Calu3 (cell line): ENCODE measurements around the gene LRRC38. TPM values are rescaled to one million over a fixed set of nuclear protein-coding genes. Genes with fewer than 3 reads are reported as not detected.

Experiments used
- BruUV-seq: library from RNA; stranded (reverse); fragments of 400-500 nt; replicated peaks from 2 replicates; lab custom pipeline; 2021; lab: Mats Ljungman, UMichigan
- CTCF ChIA-PET: fragments of 300-600 bp; sonication (Branson Sonifier 250); formaldehyde crosslinking; loops from one replicate; lab custom pipeline; 2022; ENCODE audit warnings: antibody characterized with exemption; lab: Charles Lee
- DNase-seq: peaks from one replicate; pipeline ENCODE4 v3.0.0; 2022
- H3K27ac Mint-ChIP-seq: one replicate; pipeline ENCODE4 v1.8.0; 2022; ENCODE audit warnings: mixed read lengths; ENCODE audit not compliant: unreplicated experiment
- H3K27me3 Mint-ChIP-seq: one replicate; pipeline ENCODE4 v1.8.0; 2022; ENCODE audit warnings: mixed read lengths; ENCODE audit not compliant: unreplicated experiment
- H3K36me3 Mint-ChIP-seq: one replicate; pipeline ENCODE4 v1.8.0; 2022; ENCODE audit warnings: mild to moderate bottlenecking, moderate library complexity, mixed read lengths; ENCODE audit not compliant: insufficient read depth, unreplicated experiment
- H3K4me1 Mint-ChIP-seq: one replicate; pipeline ENCODE4 v1.8.0; 2022; ENCODE audit warnings: mild to moderate bottlenecking, low read depth, mixed read lengths; ENCODE audit not compliant: unreplicated experiment
- H3K4me3 Mint-ChIP-seq: one replicate; pipeline ENCODE4 v1.8.0; 2022; ENCODE audit warnings: mild to moderate bottlenecking, low read depth, moderate library complexity, mixed read lengths; ENCODE audit not compliant: unreplicated experiment
- H3K9me3 Mint-ChIP-seq: one replicate; pipeline ENCODE4 v1.8.0; 2022; ENCODE audit warnings: low read depth, mixed read lengths; ENCODE audit not compliant: unreplicated experiment
- CTCF ChIP-seq: fragments of 200-600 bp; IDR thresholded peaks from one replicate; pipeline ENCODE4 v1.8.0; 2022; ENCODE audit warnings: antibody characterized with exemption; ENCODE audit not compliant: unreplicated experiment
- intact Hi-C: fragments of 100-400 bp; cut with micrococcal nuclease; formaldehyde crosslinking; loops from one replicate; pipeline ENCODE4 v1.10.0; 2022; ENCODE audit not compliant: unreplicated experiment
- total RNA-seq: library from RNA; stranded (reverse); gene quantifications from 2 replicates; pipeline ENCODE4 v1.2.3, GENCODE V29; 2022

LRRC38 gene
- total RNA-seq, 1 experiment from 2014 or later: not detected

- peaks cover 15% of the 10 kb centered on the region for H3K9me3 Mint-ChIP-seq
- intact Hi-C loops: no loop called here
- H3K27ac Mint-ChIP-seq: no peak overlapping the region
- TF ChIP-seq CTCF: no peak
- no peak overlapping the region for H3K4me3 Mint-ChIP-seq
- no peak for DNase-seq
- H3K36me3 Mint-ChIP-seq: no peaks in the 10 kb centered on the region
- no peaks in the 10 kb centered on the region for H3K27me3 Mint-ChIP-seq
- BruUV-seq: no TSS peak
- H3K4me1 Mint-ChIP-seq: no peaks in the 10 kb centered on the region
- CTCF ChIA-PET: no interaction called here
These were observed 19.1 kb downstream of the LRRC38 start for GRCh38 chr1:13494712-13495111.

GRCh38 chr1:13494025-13494424 lies 19.8 kb downstream of the LRRC38 start:
- CTCF ChIA-PET: no interaction called here

GRCh38 chr1:13492711-13493110 lies 21.1 kb downstream of the LRRC38 start:
- Mint-ChIP-seq H3K4me3 (no peak overlapping the region), H3K9me3 (peaks cover 12% of the 10 kb centered on the region), H3K4me1 (no peaks in the 10 kb centered on the region), H3K27me3 (no peaks in the 10 kb centered on the region), H3K36me3 (no peaks in the 10 kb centered on the region), H3K27ac (no peak overlapping the region)
- CTCF ChIA-PET: no interaction called here
- no peak for DNase-seq
- no TSS peak for BruUV-seq
- no peak for TF ChIP-seq CTCF
- intact Hi-C loops: no loop called here

More at GRCh38 chr1:13494025-13494424, 19.8 kb downstream of the LRRC38 start:
- intact Hi-C loops: no loop called here
- peaks cover 12% of the 10 kb centered on the region for H3K9me3 Mint-ChIP-seq
- DNase-seq: no peak
- no peak for TF ChIP-seq CTCF
- no peak overlapping the region for H3K4me3 Mint-ChIP-seq
- no peaks in the 10 kb centered on the region for H3K27me3 Mint-ChIP-seq
- H3K4me1 Mint-ChIP-seq: no peaks in the 10 kb centered on the region
- no peak overlapping the region for H3K27ac Mint-ChIP-seq
- BruUV-seq: no TSS peak
- no peaks in the 10 kb centered on the region for H3K36me3 Mint-ChIP-seq

- CTCF ChIA-PET: no interaction called here
- DNase-seq: no peak
- Mint-ChIP-seq H3K36me3 (no peaks in the 10 kb centered on the region), H3K27me3 (no peaks in the 10 kb centered on the region), H3K4me1 (no peaks in the 10 kb centered on the region), H3K9me3 (peaks cover 18% of the 10 kb centered on the region), H3K27ac (no peak overlapping the region), H3K4me3 (no peak overlapping the region)
- no TSS peak for BruUV-seq
- intact Hi-C loops: no loop called here
- TF ChIP-seq CTCF: no peak
These were observed 25.8 kb downstream of the LRRC38 start for GRCh38 chr1:13487957-13488356.
